ENCODE results near the gene FAM3A. TPM values are rescaled to one million over a fixed set of nuclear protein-coding genes. Genes with fewer than 3 reads are reported as not detected.
A peak's percentile ranks its signal among the peaks of the same experiment; 100 is the strongest.

Gene FAM3A
- total RNA-seq, 2 donors from 2014 or later: 23.6 to 24.3 TPM

DNA sequence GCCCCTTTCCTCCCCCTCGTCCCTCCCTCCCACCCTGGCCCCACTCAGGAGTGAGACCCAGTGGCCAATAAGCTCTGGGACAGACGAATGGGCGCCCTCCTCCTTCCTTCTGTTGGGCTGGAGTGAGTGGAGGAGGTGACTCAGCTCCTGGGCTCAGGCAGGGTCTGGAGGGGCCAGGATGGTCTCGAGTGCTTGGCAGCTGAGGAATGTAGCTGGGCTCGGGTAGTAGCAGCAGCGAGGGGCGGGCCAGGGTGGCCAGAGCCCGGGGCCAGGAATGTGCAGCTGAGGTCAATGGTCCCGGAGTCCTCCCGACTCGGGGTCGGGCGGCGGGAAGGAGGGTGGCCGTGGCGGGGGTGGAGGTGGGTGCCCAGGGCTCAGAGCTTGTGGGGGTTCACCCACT is 15.6 kb upstream of the FAM3A start:
- no peak overlapping the region for H3K4me3 Mint-ChIP-seq
- H3K27me3 Mint-ChIP-seq (ENCODE audit: insufficient read depth): no peaks in the 10 kb centered on the region
- Histone ChIP-seq H3K9me3 (ENCODE audit: control insufficient read depth, low read length) (no peaks in the 10 kb centered on the region), H3K9ac (ENCODE audit: extremely low read depth, low read length, poor library complexity, severe bottlenecking) (no peak overlapping the region), H3K27me3 (ENCODE audit: control insufficient read depth, insufficient read depth, low read length, poor library complexity, severe bottlenecking) (no peaks in the 10 kb centered on the region), H3K36me3 (ENCODE audit: control insufficient read depth, insufficient read depth, low read length) (peaks cover 15% of the 10 kb centered on the region), H3K27ac (ENCODE audit: low read depth, low read length) (no peak overlapping the region), H3K4me1 (ENCODE audit: control insufficient read depth, insufficient read depth, low read length) (no peaks in the 10 kb centered on the region), H3K4me3 (ENCODE audit: low read length) (no peak overlapping the region)
- peak; percentile 79 for DNase-seq
- peaks cover 2% of the 10 kb centered on the region for H3K4me1 Mint-ChIP-seq
- H3K27ac Mint-ChIP-seq: no peak overlapping the region
- peaks cover 68% of the 10 kb centered on the region for H3K9me3 Mint-ChIP-seq
- 60 to 88% methylated on average over 1 to 10 of the region's 16 CpGs for WGBS, 2 experiments (ENCODE audit: insufficient coverage in 1 of 2, insufficient read length in 1 of 2)
- TF ChIP-seq, protein P1, sequence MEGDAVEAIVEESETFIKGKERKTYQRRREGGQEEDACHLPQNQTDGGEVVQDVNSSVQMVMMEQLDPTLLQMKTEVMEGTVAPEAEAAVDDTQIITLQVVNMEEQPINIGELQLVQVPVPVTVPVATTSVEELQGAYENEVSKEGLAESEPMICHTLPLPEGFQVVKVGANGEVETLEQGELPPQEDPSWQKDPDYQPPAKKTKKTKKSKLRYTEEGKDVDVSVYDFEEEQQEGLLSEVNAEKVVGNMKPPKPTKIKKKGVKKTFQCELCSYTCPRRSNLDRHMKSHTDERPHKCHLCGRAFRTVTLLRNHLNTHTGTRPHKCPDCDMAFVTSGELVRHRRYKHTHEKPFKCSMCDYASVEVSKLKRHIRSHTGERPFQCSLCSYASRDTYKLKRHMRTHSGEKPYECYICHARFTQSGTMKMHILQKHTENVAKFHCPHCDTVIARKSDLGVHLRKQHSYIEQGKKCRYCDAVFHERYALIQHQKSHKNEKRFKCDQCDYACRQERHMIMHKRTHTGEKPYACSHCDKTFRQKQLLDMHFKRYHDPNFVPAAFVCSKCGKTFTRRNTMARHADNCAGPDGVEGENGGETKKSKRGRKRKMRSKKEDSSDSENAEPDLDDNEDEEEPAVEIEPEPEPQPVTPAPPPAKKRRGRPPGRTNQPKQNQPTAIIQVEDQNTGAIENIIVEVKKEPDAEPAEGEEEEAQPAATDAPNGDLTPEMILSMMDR (conservative IDR thresholded peaks at IDR 0.05): no peak
- H3K36me3 Mint-ChIP-seq (ENCODE audit: low read depth): peaks cover 22% of the 10 kb centered on the region

DNA sequence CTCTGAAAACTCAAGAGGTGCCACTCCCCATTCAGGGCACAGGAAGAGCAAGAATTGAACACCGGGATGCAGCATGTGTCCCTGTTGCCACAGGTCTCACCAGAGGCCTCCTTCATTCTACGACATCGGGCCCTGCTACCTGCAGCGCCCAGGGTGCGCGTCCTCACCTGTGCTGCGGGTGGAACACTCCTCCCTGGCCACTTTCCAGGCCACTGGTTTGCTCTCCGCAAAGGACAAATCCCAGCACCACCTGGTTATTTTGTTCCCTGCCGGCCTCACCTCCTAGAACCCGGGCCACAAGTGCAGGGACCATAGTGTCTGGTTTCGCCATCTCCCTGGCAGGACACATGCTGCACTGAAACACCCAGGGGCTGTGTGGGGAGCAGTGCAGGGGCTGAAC is 14.3 kb upstream of the FAM3A start:
- H3K4me3 ChIP-seq (ENCODE audit: low read length): no peak overlapping the region
- peaks cover 6% of the 10 kb centered on the region for H3K27me3 Mint-ChIP-seq (ENCODE audit: insufficient read depth)
- no peaks in the 10 kb centered on the region for H3K9me3 ChIP-seq (ENCODE audit: control insufficient read depth, low read length)
- DNase-seq: no peak
- TF ChIP-seq, protein P1 (conservative IDR thresholded peaks at IDR 0.05): no peak
- 97% methylated on average over 11 of the region's 11 CpGs; no CpG with 5 or more reads in 1 of the 2 experiments for WGBS, 2 experiments (ENCODE audit: insufficient coverage in 1 of 2, insufficient read length in 1 of 2)
- peaks cover 19% of the 10 kb centered on the region for H3K36me3 Mint-ChIP-seq (ENCODE audit: low read depth)
- H3K27ac Mint-ChIP-seq: no peak overlapping the region
- H3K4me3 Mint-ChIP-seq: no peak overlapping the region
- no peaks in the 10 kb centered on the region for H3K27me3 ChIP-seq (ENCODE audit: control insufficient read depth, insufficient read depth, low read length, poor library complexity, severe bottlenecking)
- H3K4me1 ChIP-seq (ENCODE audit: control insufficient read depth, insufficient read depth, low read length): no peaks in the 10 kb centered on the region
- no peak overlapping the region for H3K27ac ChIP-seq (ENCODE audit: low read depth, low read length)
- peaks cover 2% of the 10 kb centered on the region for H3K4me1 Mint-ChIP-seq
- no peak overlapping the region for H3K9ac ChIP-seq (ENCODE audit: extremely low read depth, low read length, poor library complexity, severe bottlenecking)
- peaks cover 69% of the 10 kb centered on the region for H3K9me3 Mint-ChIP-seq
- H3K36me3 ChIP-seq (ENCODE audit: control insufficient read depth, insufficient read depth, low read length): peaks cover 15% of the 10 kb centered on the region

DNA sequence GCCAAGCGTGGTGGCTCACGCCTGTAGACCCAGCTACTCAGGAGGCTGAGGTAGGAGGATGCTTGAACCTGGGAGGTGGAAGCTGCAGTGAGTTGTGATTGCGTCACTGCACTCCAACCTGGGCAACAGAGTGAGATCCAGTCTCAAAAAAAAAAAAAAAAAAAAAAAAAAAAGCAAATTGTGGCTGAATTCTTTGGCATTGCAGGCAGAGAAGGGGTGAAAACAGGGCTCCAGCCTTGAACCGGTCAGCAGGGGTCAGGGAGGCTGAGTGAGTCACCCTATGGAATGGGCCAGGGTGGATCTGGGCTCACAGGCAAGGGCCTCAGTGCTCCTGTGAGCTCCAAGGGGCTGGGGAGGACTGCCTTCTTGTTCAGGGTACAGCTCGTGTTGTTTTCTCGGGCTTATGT is 13.2 kb upstream of the FAM3A start:
- peaks cover 2% of the 10 kb centered on the region for H3K4me1 Mint-ChIP-seq
- H3K4me3 Mint-ChIP-seq: no peak overlapping the region
- H3K9me3 ChIP-seq (ENCODE audit: control insufficient read depth, low read length): no peaks in the 10 kb centered on the region
- H3K36me3 ChIP-seq (ENCODE audit: control insufficient read depth, insufficient read depth, low read length): peaks cover 12% of the 10 kb centered on the region
- H3K27ac ChIP-seq (ENCODE audit: low read depth, low read length): no peak overlapping the region
- no peak overlapping the region for H3K4me3 ChIP-seq (ENCODE audit: low read length)
- DNase-seq: no peak
- H3K27me3 Mint-ChIP-seq (ENCODE audit: insufficient read depth): peaks cover 10% of the 10 kb centered on the region
- H3K9ac ChIP-seq (ENCODE audit: extremely low read depth, low read length, poor library complexity, severe bottlenecking): no peak overlapping the region
- peaks cover 16% of the 10 kb centered on the region for H3K36me3 Mint-ChIP-seq (ENCODE audit: low read depth)
- no peaks in the 10 kb centered on the region for H3K4me1 ChIP-seq (ENCODE audit: control insufficient read depth, insufficient read depth, low read length)
- H3K27me3 ChIP-seq (ENCODE audit: control insufficient read depth, insufficient read depth, low read length, poor library complexity, severe bottlenecking): no peaks in the 10 kb centered on the region
- TF ChIP-seq, protein P1 (conservative IDR thresholded peaks at IDR 0.05): no peak
- WGBS, 2 experiments (ENCODE audit: insufficient coverage in 1 of 2, insufficient read length in 1 of 2): 93% methylated on average over 5 of the region's 6 CpGs; no CpG with 5 or more reads in 1 of the 2 experiments
- H3K27ac Mint-ChIP-seq: no peak overlapping the region
- peaks cover 65% of the 10 kb centered on the region for H3K9me3 Mint-ChIP-seq
